ENCODE results near the gene TPSG1.

TPSG1 gene

DNA sequence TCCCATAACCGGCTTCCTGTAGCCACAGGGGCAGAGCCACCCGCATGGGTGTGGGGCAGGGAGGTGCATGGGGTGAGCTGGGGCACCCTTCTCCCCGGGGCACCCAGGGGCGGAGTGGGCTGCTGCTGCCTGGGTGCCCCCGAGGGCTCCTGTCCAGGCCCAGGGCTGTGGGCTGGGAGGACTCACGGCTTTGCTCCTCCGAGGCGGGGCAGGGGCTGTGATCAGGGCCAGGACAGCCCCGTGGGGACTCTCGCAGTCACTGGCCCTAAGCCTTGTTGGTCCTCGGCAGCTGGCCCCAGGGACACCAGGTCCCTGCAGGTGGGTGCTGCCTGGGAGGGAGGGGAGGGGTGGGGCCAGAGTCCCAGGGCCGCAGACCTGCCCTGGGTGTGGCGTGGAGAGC, 52.4 kb downstream of the TPSG1 start:
- Histone ChIP-seq H3K79me2 (ENCODE audit: control insufficient read depth, insufficient read depth, low read length) (no peaks in the 10 kb centered on the region), H3K36me3 (ENCODE audit: control insufficient read depth, insufficient read depth, low read length) (no peaks in the 10 kb centered on the region), H3K4me2 (ENCODE audit: low read length) (no peak overlapping the region), H3K9ac (ENCODE audit: low read length) (no peak overlapping the region), H3K4me3 (ENCODE audit: low read length) (no peak overlapping the region), H3K23ac (ENCODE audit: low read length) (no peak overlapping the region), H3K4me1 (ENCODE audit: control insufficient read depth, low read depth, low read length) (no peaks in the 10 kb centered on the region), H2BK15ac (replicated peaks; ENCODE audit: low read depth) (no peak overlapping the region), H3K4ac (ENCODE audit: low read depth, low read length) (no peak overlapping the region), H3K56ac (ENCODE audit: low read length) (no peak overlapping the region), H3K18ac (ENCODE audit: low read length) (no peak overlapping the region), H3K27me3 (ENCODE audit: insufficient read depth, low read length, poor library complexity) (no peaks in the 10 kb centered on the region), H2BK120ac (ENCODE audit: low read depth, low read length) (no peak overlapping the region), H2BK5ac (ENCODE audit: low read length) (no peak overlapping the region), H3K27ac (ENCODE audit: low read depth, low read length) (no peak overlapping the region), H3K79me1 (ENCODE audit: low read length) (no peaks in the 10 kb centered on the region), H2AK5ac (ENCODE audit: low read length) (no peak overlapping the region), H4K5ac (ENCODE audit: low read length) (no peak overlapping the region), H4K8ac (ENCODE audit: low read depth, low read length) (no peak overlapping the region)
- no CpG with 5 or more reads among the region's 13 CpGs for WGBS (ENCODE audit: extremely low coverage, insufficient coverage, low lambda C conversion rate)
- DNase-seq = no peak

DNA sequence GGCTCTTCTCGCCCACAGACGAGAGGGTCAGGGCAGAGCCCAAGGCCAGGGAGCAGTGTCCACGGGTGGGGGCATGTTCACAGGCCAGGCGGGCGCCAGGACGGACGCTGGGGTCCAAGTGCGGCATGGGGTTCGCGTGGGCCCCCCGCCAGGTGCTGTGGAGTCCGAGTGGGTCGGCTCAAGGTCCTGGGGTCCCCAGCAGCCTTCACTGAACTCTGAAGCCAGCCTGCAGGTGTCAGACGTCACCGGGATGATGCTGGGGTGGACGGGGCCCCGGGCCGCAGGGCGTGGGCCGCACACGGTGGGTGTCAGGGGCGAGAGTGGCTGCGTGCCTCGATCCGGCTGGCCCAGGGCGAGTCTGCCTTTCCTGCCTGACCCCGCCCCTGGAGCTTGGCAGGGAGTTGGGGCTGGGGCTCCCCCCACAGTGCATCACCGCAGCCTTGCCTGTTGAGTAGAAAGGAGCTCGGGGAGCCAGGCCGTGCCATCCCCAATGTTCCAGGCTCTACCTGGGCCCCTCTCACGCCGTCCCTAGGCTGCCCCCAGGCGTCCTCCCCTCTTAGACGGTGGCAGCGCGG, 53.1 kb downstream of the TPSG1 start:
- H2BK15ac ChIP-seq (replicated peaks; ENCODE audit: low read depth) = no peak overlapping the region
- H2AK5ac ChIP-seq (ENCODE audit: low read length) = no peak overlapping the region
- H3K27ac ChIP-seq (ENCODE audit: low read depth, low read length) = no peak overlapping the region
- H3K9ac ChIP-seq (ENCODE audit: low read length) = no peak overlapping the region
- H3K4me3 ChIP-seq (ENCODE audit: low read length) = no peak overlapping the region
- H3K56ac ChIP-seq (ENCODE audit: low read length) = no peak overlapping the region
- no peak overlapping the region for H3K23ac ChIP-seq (ENCODE audit: low read length)
- no peak overlapping the region for H3K18ac ChIP-seq (ENCODE audit: low read length)
- no peaks in the 10 kb centered on the region for H3K79me2 ChIP-seq (ENCODE audit: control insufficient read depth, insufficient read depth, low read length)
- H3K4me2 ChIP-seq (ENCODE audit: low read length) = no peak overlapping the region
- no peaks in the 10 kb centered on the region for H3K27me3 ChIP-seq (ENCODE audit: insufficient read depth, low read length, poor library complexity)
- no peaks in the 10 kb centered on the region for H3K36me3 ChIP-seq (ENCODE audit: control insufficient read depth, insufficient read depth, low read length)
- H3K4ac ChIP-seq (ENCODE audit: low read depth, low read length) = no peak overlapping the region
- no peak overlapping the region for H2BK120ac ChIP-seq (ENCODE audit: low read depth, low read length)
- WGBS (ENCODE audit: extremely low coverage, insufficient coverage, low lambda C conversion rate) = no CpG with 5 or more reads among the region's 36 CpGs
- no peak for DNase-seq
- no peaks in the 10 kb centered on the region for H3K4me1 ChIP-seq (ENCODE audit: control insufficient read depth, low read depth, low read length)
- no peak overlapping the region for H4K8ac ChIP-seq (ENCODE audit: low read depth, low read length)
- H3K79me1 ChIP-seq (ENCODE audit: low read length) = no peaks in the 10 kb centered on the region
- no peak overlapping the region for H4K5ac ChIP-seq (ENCODE audit: low read length)
- no peak overlapping the region for H2BK5ac ChIP-seq (ENCODE audit: low read length)
